Fibroblast of skin of left biceps (primary cell): ENCODE measurements around the gene GNAZ.

Experiments used
- DNase-seq, 2 experiments: peaks; one replicate each; pipeline ENCODE4 v3.0.0-alpha.2; 2013; ENCODE audit warnings: low read depth in 2 of 2

GNAZ gene

DNA sequence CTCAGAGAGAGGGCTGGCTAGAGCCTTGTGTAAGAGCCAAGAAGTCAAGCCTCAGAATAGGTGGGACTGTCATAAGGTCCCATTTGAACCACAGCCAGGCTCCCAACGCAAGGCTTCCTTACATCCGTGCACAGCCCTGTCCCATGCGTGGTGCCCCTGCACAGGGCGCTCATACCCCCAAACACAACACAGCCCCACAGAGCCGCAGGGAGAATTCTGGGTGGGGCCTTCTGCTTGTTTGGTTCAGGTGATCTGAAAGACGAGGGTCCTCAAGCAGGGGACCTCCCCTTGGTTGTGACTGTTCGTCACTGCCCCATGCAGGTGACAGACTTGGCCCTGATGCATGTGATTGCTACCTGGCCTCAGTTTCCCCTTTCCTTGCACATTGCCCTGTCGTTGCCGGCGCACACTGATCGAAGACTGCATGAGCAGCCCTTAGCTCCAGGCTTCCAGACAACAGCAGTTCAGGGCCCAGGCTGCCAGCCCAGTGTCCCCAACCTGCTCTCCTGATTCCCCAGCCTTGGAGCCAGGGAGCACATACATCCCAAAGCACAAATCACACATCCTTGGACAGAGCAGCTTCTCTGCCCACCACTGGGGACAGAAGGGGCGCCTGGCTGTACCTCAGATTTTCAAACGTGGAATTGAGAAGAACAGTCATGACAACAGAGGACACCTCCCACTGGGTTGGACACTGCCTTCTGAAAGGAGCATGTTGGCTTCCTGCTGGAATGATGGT is 22.1 kb downstream of the GNAZ start:
- no peak for DNase-seq

DNA sequence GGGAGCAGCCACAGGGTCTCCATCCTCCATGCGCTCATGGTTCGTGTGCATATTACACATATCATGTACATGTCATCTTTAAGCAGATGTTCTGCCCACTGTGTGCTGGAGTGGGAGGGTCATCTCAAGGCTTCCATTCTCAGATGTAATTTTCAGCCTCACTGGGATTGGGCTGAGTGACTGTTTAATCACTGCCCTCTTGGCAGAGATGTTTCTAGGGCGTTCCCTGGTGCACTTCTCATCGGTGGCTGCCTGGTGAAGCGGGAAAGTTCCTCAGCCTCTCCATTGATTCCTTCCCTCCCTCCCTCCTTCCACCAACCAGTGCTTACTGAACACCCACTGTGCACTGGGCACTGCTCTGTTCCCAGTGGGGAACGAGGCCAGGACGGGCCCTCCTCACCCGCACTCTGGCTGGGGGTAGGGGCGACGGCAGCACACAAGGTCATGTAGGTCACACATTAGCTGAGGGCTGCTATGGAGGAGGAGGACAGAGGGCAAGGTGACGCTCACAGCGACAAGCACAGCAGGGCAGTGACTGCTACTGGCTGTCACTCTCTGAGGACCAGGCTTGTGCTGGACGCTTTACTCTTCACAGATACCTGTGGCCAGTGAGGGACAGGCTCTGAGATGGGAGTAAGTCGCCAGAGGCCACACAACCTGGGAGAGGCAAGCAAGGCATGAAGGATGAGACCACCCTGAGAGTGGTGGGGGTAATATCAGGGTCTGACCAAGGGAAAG is 22.9 kb downstream of the GNAZ start:
- no peak for DNase-seq

- DNase-seq, result no peak
Measured at GRCh38 chr22:23094260-23094659, 23.9 kb downstream of the GNAZ start.

DNA sequence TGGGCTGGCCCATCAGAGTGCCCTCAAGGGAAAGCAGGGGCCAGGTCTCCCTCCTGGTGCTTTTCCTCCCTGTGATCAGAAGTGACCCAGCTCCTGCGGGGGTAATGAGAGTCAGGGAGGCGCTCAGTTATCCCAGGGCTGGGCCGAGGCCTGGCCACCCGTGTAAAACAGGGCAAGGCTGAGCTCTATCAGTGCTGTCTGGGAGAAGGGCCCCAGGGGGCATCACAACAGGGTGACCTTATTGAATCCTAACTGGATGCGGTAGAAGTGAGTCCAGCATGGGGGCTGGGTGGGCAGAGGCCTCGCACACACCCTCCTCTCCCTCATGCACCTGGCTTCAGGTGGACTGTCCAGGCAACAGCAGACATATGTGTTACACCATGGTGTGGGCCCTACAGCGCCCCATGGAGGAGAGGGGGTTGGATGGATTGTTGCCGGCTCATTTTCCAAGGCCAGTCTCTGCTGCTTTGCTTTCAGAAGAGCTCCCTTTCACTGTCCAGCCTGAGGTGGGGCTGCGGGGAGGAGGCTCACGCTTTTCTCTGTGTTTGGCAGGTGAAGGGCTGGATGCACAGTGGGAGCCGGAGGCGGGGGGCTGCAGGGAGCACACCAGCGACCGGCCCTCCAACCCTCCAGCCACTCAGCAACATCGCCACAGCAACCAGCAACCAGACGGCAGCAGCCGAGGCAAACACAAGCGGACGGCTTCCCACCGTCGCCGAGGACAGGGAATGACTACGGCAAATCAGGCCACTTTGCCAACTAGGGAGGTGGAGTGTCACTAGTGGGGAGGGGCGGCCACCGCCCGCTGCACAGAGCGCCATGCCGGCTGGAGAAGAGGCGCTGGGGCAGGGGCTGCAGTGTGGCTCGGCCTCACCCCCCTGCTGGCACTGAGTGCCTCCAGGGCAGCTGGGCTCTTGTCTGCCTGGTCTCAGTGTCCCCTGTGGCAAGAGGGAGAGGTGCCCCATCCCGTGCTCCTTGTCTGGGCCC is 24.7 kb downstream of the GNAZ start:
- DNase-seq, result no peak

GRCh38 chr22:23095733-23096342 is 25.5 kb downstream of the GNAZ start:
- no peak for DNase-seq

- no peak for DNase-seq
Measured at GRCh38 chr22:23097412-23098229, 27.3 kb downstream of the GNAZ start.

DNA sequence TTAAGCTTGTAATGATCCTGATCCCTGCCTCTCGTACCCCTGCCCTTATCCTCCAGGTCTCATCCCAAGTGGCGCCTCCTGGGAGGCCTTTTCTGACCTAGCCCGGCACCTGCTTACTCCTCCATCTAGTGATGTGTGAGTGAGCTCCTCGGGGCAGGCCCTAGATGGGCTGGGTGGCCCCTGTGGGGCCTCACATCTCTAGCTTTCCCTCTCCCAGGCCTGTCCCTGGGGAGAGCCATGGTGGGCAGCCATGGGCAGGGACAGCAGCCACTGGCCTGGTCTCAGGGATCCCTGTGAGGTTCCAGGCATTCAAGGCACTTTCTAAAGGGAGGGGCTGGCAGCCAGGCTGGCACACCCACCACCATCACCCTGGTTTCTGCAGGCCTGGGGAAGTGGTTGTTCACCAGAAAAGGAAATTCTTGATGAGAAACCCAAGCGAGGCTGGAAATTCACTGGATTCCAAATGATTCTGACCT is 27.9 kb downstream of the GNAZ start:
- DNase-seq, result no peak

DNA sequence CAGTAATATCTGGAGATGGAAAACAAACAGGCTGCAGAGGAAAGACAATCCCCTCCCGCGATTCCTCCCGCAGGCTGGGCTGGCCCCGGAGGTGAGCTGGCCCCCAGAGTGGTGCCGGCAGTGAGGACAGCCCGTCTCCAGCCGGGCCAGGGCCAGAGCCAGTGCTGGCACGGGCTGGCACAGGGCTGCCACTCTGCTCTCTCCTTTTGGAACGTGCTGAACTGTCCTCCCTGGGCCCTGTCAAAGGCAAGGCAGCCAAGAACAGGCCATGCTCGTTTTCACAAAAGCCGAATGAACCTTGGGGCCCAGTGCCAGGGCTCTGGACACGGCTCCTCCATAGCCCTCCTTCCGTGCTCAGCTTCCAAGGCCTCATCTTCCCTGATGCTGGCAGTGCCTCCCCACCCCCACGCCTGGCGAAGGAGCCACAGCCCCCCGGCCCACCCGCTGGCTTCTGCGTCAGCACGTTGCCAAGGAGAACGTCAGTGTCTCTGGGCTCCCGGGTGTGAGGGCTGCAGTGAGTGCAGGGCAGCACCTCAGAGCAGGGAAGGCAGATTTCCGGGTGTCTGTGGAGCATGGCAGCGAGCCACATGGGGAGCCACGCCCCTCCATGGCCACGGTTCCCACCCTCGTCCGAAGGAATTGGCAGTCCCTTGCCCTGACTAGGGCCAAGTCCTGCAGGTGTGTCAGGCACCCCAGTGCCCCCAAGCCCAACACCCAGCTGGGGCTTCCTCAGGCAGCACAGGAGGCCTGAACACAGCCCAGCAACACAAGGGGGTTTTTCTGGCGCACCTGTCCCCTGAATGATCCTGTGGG is 28.6 kb downstream of the GNAZ start:
- no peak for DNase-seq

- no peak for DNase-seq
Measured at GRCh38 chr22:23099531-23099804, 29.1 kb downstream of the GNAZ start.

- no peak for DNase-seq
Measured at GRCh38 chr22:23100124-23100801, 29.9 kb downstream of the GNAZ start.

GRCh38 chr22:23101524-23101923 is 31.2 kb downstream of the GNAZ start:
- DNase-seq, result no peak

- DNase-seq, result no peak
Measured at GRCh38 chr22:23102002-23102655, 31.8 kb downstream of the GNAZ start.

DNA sequence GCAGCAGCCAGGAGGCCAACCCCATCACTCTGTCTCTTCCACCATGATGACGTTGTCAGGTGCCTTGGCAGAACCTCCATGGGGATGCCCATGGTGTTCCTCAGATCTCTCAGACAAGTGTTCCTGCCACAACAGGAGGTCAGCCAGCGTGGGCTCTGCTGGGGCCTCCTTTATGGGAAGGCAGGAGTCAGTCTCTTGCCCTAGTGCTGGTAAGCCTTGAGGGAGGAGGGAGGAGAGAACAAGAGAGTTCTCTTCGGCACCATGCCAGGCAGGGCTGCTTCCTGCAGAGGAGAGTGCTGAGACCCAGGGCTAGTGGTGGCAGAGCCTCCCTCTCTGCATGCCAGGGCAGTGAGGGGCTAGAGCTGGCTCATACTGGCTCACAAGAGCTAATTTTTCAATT is 32.5 kb downstream of the GNAZ start:
- no peak for DNase-seq

DNA sequence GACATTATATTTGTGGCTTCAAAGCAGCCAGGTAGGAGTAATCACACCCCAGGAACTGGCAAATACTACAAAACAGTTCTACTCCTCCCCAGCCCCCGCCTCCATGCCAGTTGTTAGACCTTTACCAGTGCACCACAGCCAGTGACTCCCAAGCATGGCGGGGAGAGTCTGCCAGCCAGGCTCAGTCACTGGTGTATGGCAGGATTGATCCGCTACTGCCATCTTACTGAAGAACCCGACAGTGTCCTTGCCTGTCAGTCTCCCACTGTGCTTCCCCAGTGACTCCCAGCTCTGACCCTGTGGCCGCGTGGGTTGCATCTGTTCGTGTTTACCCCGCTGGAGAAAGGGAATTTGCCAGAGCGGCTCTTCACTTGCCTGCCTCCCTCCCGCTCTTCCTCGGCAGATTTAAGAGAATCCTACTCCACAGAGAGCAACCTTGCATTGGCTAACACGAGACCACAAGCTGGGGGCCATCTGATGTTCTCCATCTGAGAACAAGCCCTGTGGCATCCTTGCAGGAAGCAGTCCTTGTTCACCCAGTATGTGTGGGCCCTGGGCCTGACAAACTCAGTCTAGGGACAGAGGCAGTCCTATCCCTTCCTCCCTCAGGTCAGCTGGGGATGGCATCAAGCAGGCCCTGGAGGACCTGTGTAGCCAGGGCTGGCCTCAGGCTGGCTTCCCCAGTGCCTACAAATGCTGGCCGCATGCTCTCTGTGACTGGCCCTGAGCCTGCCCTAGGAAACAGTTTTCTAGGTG is 33.1 kb downstream of the GNAZ start:
- no peak for DNase-seq

- no peak for DNase-seq
Measured at GRCh38 chr22:23104187-23104971, 34.1 kb downstream of the GNAZ start.

GRCh38 chr22:23105304-23105703 is 35.0 kb downstream of the GNAZ start:
- DNase-seq, result no peak

GRCh38 chr22:23105919-23106318 is 35.6 kb downstream of the GNAZ start:
- DNase-seq, result no peak
